Bronchus fibroblast of lung (primary cell): ENCODE measurements around the gene SYT5. TPM values are rescaled to one million over a fixed set of nuclear protein-coding genes. Genes with fewer than 3 reads are reported as not detected.

ENCODE experiments used
- total RNA-seq: library from RNA; depleted of rRNA; stranded (reverse); fragments of >200 nt; gene quantifications from 2 replicates; pipeline ENCODE4 v1.2.3, GENCODE V29; 2015

SYT5 gene
- total RNA-seq = not detected in 2 replicates

GRCh38 chr19:55179606-55180484, at the start of gene SYT5:
TSS of gene SYT5 (minus strand) at chr19:55180289. CDS start at chr19:55179041, 1,248 bp downstream.

GRCh38 chr19:55228403-55229031, 48.4 kb upstream of the SYT5 start, which contains the start of gene TMEM86B:
TSS of gene TMEM86B (minus strand) at chr19:55228763. CDS start at chr19:55228741, 22 bp downstream.

GRCh38 chr19:55208880-55209692, 29.0 kb upstream of the SYT5 start, which contains the start of gene PTPRH:
TSS of gene PTPRH (minus strand) at chr19:55209501. CDS start at chr19:55209433, 68 bp downstream.

GRCh38 chr19:55166530-55167268, 13.4 kb downstream of the SYT5 start, which contains the start of gene DNAAF3:
TSS of gene DNAAF3 (minus strand) at chr19:55166613. CDS start at chr19:55166413, 200 bp downstream.

GRCh38 chr19:55157064-55157908, 22.8 kb downstream of the SYT5 start, which contains the start of gene TNNI3:
TSS of gene TNNI3 (minus strand) at chr19:55157732. CDS start at chr19:55157589, 143 bp downstream.

GRCh38 chr19:55149078-55150003, 30.7 kb downstream of the SYT5 start, which contains the start of gene TNNT1:
TSS of gene TNNT1 (minus strand) at chr19:55149206. CDS start at chr19:55147157, 2,049 bp downstream.

Other genes with a start within 250 kb of the SYT5 start
- gene NLRP7, start 232.8 kb downstream of the SYT5 start, total RNA-seq = not detected in 2 replicates
- under 0.01 and 0.34 TPM in 2 replicates for gene NLRP2, start 213.9 kb downstream of the SYT5 start, total RNA-seq
- not detected in 2 replicates for gene GP6, start 142.0 kb downstream of the SYT5 start, total RNA-seq
- gene RDH13, start 117.1 kb downstream of the SYT5 start, total RNA-seq = 6.4 and 8.4 TPM in 2 replicates
- 4.9 and 5.9 TPM in 2 replicates for gene EPS8L1, start 104.4 kb downstream of the SYT5 start, total RNA-seq
- 55.5 and 57.8 TPM in 2 replicates for gene PPP1R12C, start 62.7 kb downstream of the SYT5 start, total RNA-seq
- gene TNNT1, start 31.1 kb downstream of the SYT5 start, total RNA-seq = 0.34 and 0.89 TPM in 2 replicates
- not detected in 2 replicates for gene TNNI3, start 22.6 kb downstream of the SYT5 start, total RNA-seq
- gene DNAAF3, start 13.7 kb downstream of the SYT5 start, total RNA-seq = 0.15 and 0.34 TPM in 2 replicates
- gene PTPRH, start 29.2 kb upstream of the SYT5 start, total RNA-seq = 0.74 and 1.0 TPM in 2 replicates
- gene TMEM86B, start 48.5 kb upstream of the SYT5 start, total RNA-seq = 0.84 and 1.2 TPM in 2 replicates
- gene PPP6R1, start 78.7 kb upstream of the SYT5 start, total RNA-seq = 30.8 and 31.7 TPM in 2 replicates
- 51.3 and 58.7 TPM in 2 replicates for gene HSPBP1, start 99.8 kb upstream of the SYT5 start, total RNA-seq
- gene BRSK1, start 103.7 kb upstream of the SYT5 start, total RNA-seq = 4.9 and 5.8 TPM in 2 replicates
- gene TMEM150B, start 145.1 kb upstream of the SYT5 start, total RNA-seq = not detected in 2 replicates
- 5.5 and 7.4 TPM in 2 replicates for gene KMT5C, start 159.6 kb upstream of the SYT5 start, total RNA-seq
- gene COX6B2, start 174.4 kb upstream of the SYT5 start, total RNA-seq = 0.30 TPM in 1 of 2 replicates, not detected in the other
- not detected in 2 replicates for gene GARIN5B, start 183.0 kb upstream of the SYT5 start, total RNA-seq
- 2.4 and 10.4 TPM in 2 replicates for gene IL11, start 190.2 kb upstream of the SYT5 start, total RNA-seq
- gene TMEM190, start 196.5 kb upstream of the SYT5 start, total RNA-seq = not detected in 2 replicates
- 0.17 and 1.8 TPM in 2 replicates for gene TMEM238, start 204.0 kb upstream of the SYT5 start, total RNA-seq
- 462 and 817 TPM in 2 replicates for gene RPL28, start 205.6 kb upstream of the SYT5 start, total RNA-seq
- gene UBE2S, start 227.5 kb upstream of the SYT5 start, total RNA-seq = 249 and 263 TPM in 2 replicates